H1 (cell line): ENCODE results near the gene CCNL2. TPM values are rescaled to one million over a fixed set of nuclear protein-coding genes. Genes with fewer than 3 reads are reported as not detected.
"Not testable (repeated sequence)": the region's sequence is repeated elsewhere in the genome, so short reads cannot be mapped to it uniquely, and the experiment has no call there.

Experiments used
- CTCF ChIA-PET: fragments of 300-600 bp; sonication (Branson Sonifier 250); formaldehyde crosslinking; loops from one replicate; lab custom pipeline; 2021; ENCODE audit not compliant: partially characterized antibody; lab: Charles Lee
- POLR2A ChIA-PET: fragments of 300-600 bp; sonication (Branson Sonifier 250); formaldehyde crosslinking; loops from one replicate; lab custom pipeline; 2021; ENCODE audit warnings: inconsistent platforms; ENCODE audit not compliant: partially characterized antibody; lab: Charles Lee
- DNase-seq, 2 experiments: peaks; one replicate each; pipeline versions ENCODE4 v3.0.0 to v3.0.0-alpha.2; 2010 to 2022; ENCODE audit warnings: low spot score in 2 of 2, low read depth in 1 of 2, mixed read lengths in 1 of 2
- FAIRE-seq: peaks from 2 replicates; lab custom pipeline; 2011; peaks lifted over from hg19 to GRCh38; lab: Jason Lieb, UNC
- H2AFZ ChIP-seq: 2 replicates; pipeline ENCODE4 v1.8.1; 2012; ENCODE audit warnings: low read length, inconsistent platforms
- H2AK5ac ChIP-seq: 2 replicates; pipeline ENCODE4 v1.6.1; 2013; ENCODE audit warnings: low read depth, low read length
- H2BK120ac ChIP-seq: replicated peaks from 2 replicates; pipeline ENCODE3; 2013; ENCODE audit warnings: low read depth, low read length, inconsistent platforms
- H2BK12ac ChIP-seq: 2 replicates; pipeline ENCODE4 v1.6.1; 2013; ENCODE audit warnings: low read depth, low read length
- H2BK15ac ChIP-seq: 2 replicates; pipeline ENCODE4 v1.6.1; 2013; ENCODE audit warnings: low read length
- H2BK20ac ChIP-seq: 2 replicates; pipeline ENCODE4 v1.6.1; 2013; ENCODE audit warnings: low read length
- H2BK5ac ChIP-seq: 2 replicates; pipeline ENCODE4 v1.6.1; 2013; ENCODE audit warnings: low read depth, low read length
- H3K14ac ChIP-seq: 2 replicates; pipeline ENCODE4 v1.6.1; 2013; ENCODE audit warnings: inconsistent platforms; ENCODE audit not compliant: insufficient read length
- H3K18ac ChIP-seq: 2 replicates; pipeline ENCODE4 v1.6.1; 2013; ENCODE audit warnings: low read length; ENCODE audit errors: extremely low read depth
- H3K23ac ChIP-seq: 2 replicates; pipeline ENCODE4 v1.6.1; 2013; ENCODE audit warnings: inconsistent platforms; ENCODE audit not compliant: insufficient read length
- H3K23me2 ChIP-seq: 2 replicates; pipeline ENCODE4 v1.6.1; 2013; ENCODE audit warnings: low read depth, low read length
- H3K27ac ChIP-seq: 2 replicates; pipeline ENCODE4 v1.6.1; 2011; ENCODE audit warnings: low read depth, low read length, inconsistent platforms
- H3K27me3 ChIP-seq, 4 experiments: replicated peaks in 1 of 4; 1 replicate in 1 of 4; 2 replicates in 3 of 4; pipeline versions ENCODE4 v1.6.1 to v1.8.1; 2011 to 2013; ENCODE audit warnings: low read length in 3 of 4, mild to moderate bottlenecking in 3 of 4, inconsistent platforms in 2 of 4, mixed read lengths in 2 of 4, moderate library complexity in 1 of 4; ENCODE audit not compliant: control insufficient read depth in 3 of 4, insufficient read depth in 3 of 4; ENCODE audit errors: extremely low read depth in 1 of 4
- H3K36me3 ChIP-seq, 4 experiments: 2 replicates each; pipeline versions ENCODE4 v1.6.1 to v1.8.1; 2011 to 2013; ENCODE audit warnings: mild to moderate bottlenecking in 4 of 4, low read length in 3 of 4, moderate library complexity in 2 of 4, control low read depth in 1 of 4, inconsistent platforms in 1 of 4; ENCODE audit not compliant: insufficient read depth in 4 of 4, control insufficient read depth in 2 of 4
- H3K4ac ChIP-seq: replicated peaks from 2 replicates; pipeline ENCODE3; 2013; ENCODE audit warnings: low read length, low read depth, mixed read lengths, inconsistent platforms; ENCODE audit not compliant: insufficient read length
- H3K4me1 ChIP-seq, 4 experiments: replicated peaks in 1 of 4; 1 replicate in 1 of 4; 2 replicates in 3 of 4; pipeline versions ENCODE4 v1.6.1 to v1.8.1; 2011 to 2013; ENCODE audit warnings: low read length in 3 of 4, inconsistent platforms in 2 of 4, mixed read lengths in 1 of 4; ENCODE audit not compliant: insufficient read depth in 4 of 4, control insufficient read depth in 3 of 4
- H3K4me2 ChIP-seq, 2 experiments: 2 replicates each; pipeline versions ENCODE4 v1.6.1 to v1.8.1; 2011 to 2013; ENCODE audit warnings: low read depth in 2 of 2, low read length in 2 of 2, control low read depth in 1 of 2, inconsistent platforms in 1 of 2, mild to moderate bottlenecking in 1 of 2; ENCODE audit not compliant: insufficient read depth in 1 of 2
- H3K4me3 ChIP-seq, 4 experiments: fragments of 200-600, 300-600 bp in 1 of 4; sonication (generic), shearing (Covaris generic), sonication (Bioruptor Twin) in 1 of 4; 2 replicates each; pipeline versions ENCODE4 v1.5.1 to v1.8.1; 2011 to 2016; ENCODE audit warnings: low read length in 4 of 4, low read depth in 3 of 4, control low read depth in 2 of 4, inconsistent platforms in 2 of 4, mild to moderate bottlenecking in 2 of 4, mixed read lengths in 1 of 4, moderate library complexity in 1 of 4; ENCODE audit not compliant: insufficient read depth in 2 of 4; ENCODE audit errors: extremely low read depth in 1 of 4
- H3K56ac ChIP-seq: replicated peaks from 2 replicates; pipeline ENCODE3; 2013; ENCODE audit warnings: low read depth, mild to moderate bottlenecking, mixed read lengths, low read length, inconsistent platforms; ENCODE audit not compliant: insufficient read length
- H3K79me1 ChIP-seq: 2 replicates; pipeline ENCODE4 v1.6.1; 2013; ENCODE audit warnings: low read depth, low read length, control low read depth
- H3K79me2 ChIP-seq, 2 experiments: 2 replicates each; pipeline versions ENCODE4 v1.6.1 to v1.8.1; 2012 to 2013; ENCODE audit warnings: low read length in 2 of 2, mild to moderate bottlenecking in 2 of 2, inconsistent platforms in 1 of 2; ENCODE audit not compliant: insufficient read depth in 2 of 2, control insufficient read depth in 1 of 2
- H3K9ac ChIP-seq, 4 experiments: replicated peaks in 1 of 4; 1 replicate in 1 of 4; 2 replicates in 3 of 4; pipeline versions ENCODE4 v1.6.1 to v1.8.1; 2011 to 2013; ENCODE audit warnings: low read depth in 3 of 4, low read length in 3 of 4, control low read depth in 2 of 4, mild to moderate bottlenecking in 2 of 4, moderate library complexity in 2 of 4, inconsistent platforms in 1 of 4; ENCODE audit errors: extremely low read depth in 1 of 4
- H3K9me3 ChIP-seq, 2 experiments: 2 replicates each; pipeline versions ENCODE4 v1.6.1 to v1.8.1; 2012 to 2013; ENCODE audit warnings: mild to moderate bottlenecking in 2 of 2, moderate library complexity in 2 of 2, control low read depth in 1 of 2, inconsistent platforms in 1 of 2, low read depth in 1 of 2, low read length in 1 of 2, mixed read lengths in 1 of 2; ENCODE audit not compliant: insufficient read depth in 2 of 2
- H4K20me1 ChIP-seq, 2 experiments: replicated peaks in 1 of 2; 2 replicates each; pipeline versions ENCODE3 to v1.8.1; 2011 to 2013; ENCODE audit warnings: inconsistent platforms in 2 of 2, low read length in 2 of 2, mild to moderate bottlenecking in 1 of 2; ENCODE audit not compliant: insufficient read depth in 2 of 2, control insufficient read depth in 1 of 2
- H4K5ac ChIP-seq: 2 replicates; pipeline ENCODE4 v1.6.1; 2013; ENCODE audit warnings: low read length, low read depth, mixed read lengths, inconsistent platforms; ENCODE audit not compliant: insufficient read length
- H4K8ac ChIP-seq: 2 replicates; pipeline ENCODE4 v1.8.0; 2013; ENCODE audit warnings: mild to moderate bottlenecking, moderate library complexity, low read length, inconsistent platforms; ENCODE audit not compliant: insufficient read depth; ENCODE audit errors: extremely low read depth
- H4K91ac ChIP-seq: replicated peaks from 2 replicates; pipeline ENCODE3; 2013; ENCODE audit warnings: low read length, mixed read lengths, inconsistent platforms; ENCODE audit not compliant: insufficient read length
- whole genome bisulfite sequencing, 2 experiments: shearing (Covaris generic) in 1 of 2; methylation state at CpG; one replicate each; pipeline versions ENCODE4 v1.1.6 to v1.1.7; 2013 to 2015; ENCODE audit warnings: low lambda C conversion rate in 2 of 2, mixed read lengths in 2 of 2, inconsistent platforms in 1 of 2, low coverage in 1 of 2, missing lambda C conversion rate in 1 of 2; ENCODE audit not compliant: insufficient replicate concordance in 2 of 2, insufficient coverage in 1 of 2, insufficient read length in 1 of 2; ENCODE audit errors: extremely low coverage in 1 of 2, missing lambda C conversion rate in 1 of 2; 5-methylcytosine and 5-hydroxymethylcytosine counted together
- polyA plus RNA-seq, 7 experiments: library from polyadenylated mRNA; depleted of rRNA in 3 of 7; stranded (reverse) in 5 of 7; unstranded in 2 of 7; fragments of >200 nt in 5 of 7; fragments of 200-250 nt in 2 of 7; gene quantifications; 1 replicate in 5 of 7; 2 replicates in 1 of 7; 4 replicates in 1 of 7; pipeline versions ENCODE4 v1.2.1 to v1.2.3, GENCODE V29; 2011 to 2013; ENCODE audit warnings: missing spikeins in 2 of 7, mixed read lengths in 2 of 7
- total RNA-seq: library from RNA; stranded (reverse); fragmentation: NEBNext Ultra II Directional; extraction: Animal tissue kit (Norgen Biotek cat#: 25700); gene quantifications from 2 replicates; pipeline ENCODE4 v1.2.1, GENCODE V29; 2021

Gene CCNL2
- total and polyA plus RNA-seq, 2 of the 8 experiments (the other 6 are each of a cell fraction or from before 2014, with no cell fraction given), result 79.8 to 120 TPM

DNA sequence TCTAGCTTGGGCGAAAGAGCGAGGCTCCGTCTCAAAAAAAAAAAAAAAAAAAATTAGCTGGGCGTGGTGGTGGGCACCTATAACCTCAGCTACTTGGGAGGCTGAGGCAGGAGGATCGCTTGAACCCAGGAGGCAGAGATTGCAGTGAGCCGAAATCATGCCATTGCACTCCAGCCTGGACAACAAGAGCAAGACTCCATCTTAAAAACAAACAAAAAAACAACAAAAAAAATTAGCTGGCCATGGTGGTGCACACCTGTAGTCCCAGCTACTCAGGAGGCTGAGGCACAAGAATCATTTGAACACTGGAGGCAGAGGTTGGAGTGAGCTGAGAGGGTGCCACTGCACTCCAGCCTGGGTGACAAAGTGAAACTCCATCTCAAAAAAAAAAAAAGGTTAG, 29.8 kb upstream of the CCNL2 start:
- H4K5ac ChIP-seq, H3K4me2 ChIP-seq, H3K9ac ChIP-seq, H4K8ac ChIP-seq, H4K20me1 ChIP-seq, H3K79me1 ChIP-seq, FAIRE-seq, H3K79me2 ChIP-seq, H3K36me3 ChIP-seq, DNase-seq, H2BK15ac ChIP-seq, H2BK5ac ChIP-seq, H2BK20ac ChIP-seq, H4K91ac ChIP-seq, H2BK12ac ChIP-seq, H3K23ac ChIP-seq, H3K4me3 ChIP-seq, H3K18ac ChIP-seq, H2AFZ ChIP-seq, H3K4ac ChIP-seq, H3K9me3 ChIP-seq, H2AK5ac ChIP-seq, H3K56ac ChIP-seq, H3K14ac ChIP-seq, H3K27ac ChIP-seq, H2BK120ac ChIP-seq, H3K27me3 ChIP-seq: not testable (repeated sequence)
- CTCF ChIA-PET, result interaction anchor here (0.6 to 4.4 kb wide), 7 partner anchors 11 to 237 kb away, joined by 3 to 36 read pairs (median 3); no protein-coding TSS in a partner anchor
- WGBS, 2 experiments, result 95% methylated on average over 2 of the region's 6 CpGs; no CpG with 5 or more reads in 1 of the 2 experiments
- POLR2A ChIA-PET, result interaction anchor here (0.6 to 22.9 kb wide), 10 partner anchors 8 to 396 kb away, joined by 3 to 515 read pairs (median 4); partner anchors contain the start of genes CCNL2 and MRPL20
- peaks cover 0 to 51% (median 35%) of the 10 kb centered on the region in 4 experiments; a peak in 6 of 7 replicates for H3K4me1 ChIP-seq
- peaks cover 12% of the 10 kb centered on the region; the same call in 1 of the 2 replicates for H3K23me2 ChIP-seq
